ENCODE measurements around the gene F2RL2. TPM values are rescaled to one million over a fixed set of nuclear protein-coding genes. Genes with fewer than 3 reads are reported as not detected.
A peak's percentile ranks its signal among the peaks of the same experiment; 100 is the strongest.

F2RL2 gene
- total RNA-seq, 3 donors from 2014 or later = 0.17 to 2.4 (median 0.58) TPM

- peak; percentile 56 for ATAC-seq
- Histone ChIP-seq H3K9me3 (no peaks in the 10 kb centered on the region), H3K4me1 (ENCODE audit: low read depth) (peaks cover 15% of the 10 kb centered on the region), H3K36me3 (ENCODE audit: low read depth) (no peaks in the 10 kb centered on the region), H3K4me3 (no peak overlapping the region)
- DNase-seq = no peak
- TF ChIP-seq, protein P1, sequence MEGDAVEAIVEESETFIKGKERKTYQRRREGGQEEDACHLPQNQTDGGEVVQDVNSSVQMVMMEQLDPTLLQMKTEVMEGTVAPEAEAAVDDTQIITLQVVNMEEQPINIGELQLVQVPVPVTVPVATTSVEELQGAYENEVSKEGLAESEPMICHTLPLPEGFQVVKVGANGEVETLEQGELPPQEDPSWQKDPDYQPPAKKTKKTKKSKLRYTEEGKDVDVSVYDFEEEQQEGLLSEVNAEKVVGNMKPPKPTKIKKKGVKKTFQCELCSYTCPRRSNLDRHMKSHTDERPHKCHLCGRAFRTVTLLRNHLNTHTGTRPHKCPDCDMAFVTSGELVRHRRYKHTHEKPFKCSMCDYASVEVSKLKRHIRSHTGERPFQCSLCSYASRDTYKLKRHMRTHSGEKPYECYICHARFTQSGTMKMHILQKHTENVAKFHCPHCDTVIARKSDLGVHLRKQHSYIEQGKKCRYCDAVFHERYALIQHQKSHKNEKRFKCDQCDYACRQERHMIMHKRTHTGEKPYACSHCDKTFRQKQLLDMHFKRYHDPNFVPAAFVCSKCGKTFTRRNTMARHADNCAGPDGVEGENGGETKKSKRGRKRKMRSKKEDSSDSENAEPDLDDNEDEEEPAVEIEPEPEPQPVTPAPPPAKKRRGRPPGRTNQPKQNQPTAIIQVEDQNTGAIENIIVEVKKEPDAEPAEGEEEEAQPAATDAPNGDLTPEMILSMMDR (IDR thresholded peaks at IDR 0.05) = no peak
- intact Hi-C loops (cut with DNase I, micrococcal nuclease) = no loop called here
These were observed 39.8 kb downstream of the F2RL2 start for GRCh38 chr5:76583163-76584047.

- TF ChIP-seq, protein P1 (IDR thresholded peaks at IDR 0.05) = no peak
- Histone ChIP-seq H3K9me3 (no peaks in the 10 kb centered on the region), H3K4me3 (no peak overlapping the region), H3K36me3 (ENCODE audit: low read depth) (no peaks in the 10 kb centered on the region), H3K4me1 (ENCODE audit: low read depth) (peaks cover 15% of the 10 kb centered on the region)
- peak in 1 of 3 donors; percentile 28 for DNase-seq
- peak; percentile 75 for ATAC-seq
- intact Hi-C loops (cut with DNase I, micrococcal nuclease) = no loop called here
These were observed 40.7 kb downstream of the F2RL2 start for GRCh38 chr5:76582230-76583162.

DNA sequence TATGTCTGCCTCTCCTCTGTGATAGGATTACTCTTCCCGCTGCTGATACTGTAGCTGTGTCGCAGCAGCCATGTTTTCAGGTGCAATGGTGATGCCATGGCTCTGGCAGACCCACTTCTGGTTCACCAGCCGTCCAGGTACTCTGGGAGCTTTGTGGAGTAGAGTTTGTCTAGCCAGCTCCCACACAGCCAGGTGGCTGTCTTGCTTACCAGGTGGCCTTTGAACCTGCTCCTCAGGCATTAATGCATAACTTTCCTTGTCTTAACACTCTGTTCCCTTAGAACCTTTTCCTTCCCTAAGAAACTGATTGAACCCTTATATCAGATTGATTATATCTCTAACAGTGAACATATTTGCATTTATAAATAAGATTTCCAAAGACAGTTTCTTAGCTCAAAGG lies 42.2 kb downstream of the F2RL2 start:
- DNase-seq (no peak), ATAC-seq (peak; percentile 60)
- intact Hi-C loops (cut with DNase I, micrococcal nuclease) = no loop called here
- no peak overlapping the region for H3K4me3 ChIP-seq
- no peaks in the 10 kb centered on the region for H3K9me3 ChIP-seq
- no peaks in the 10 kb centered on the region for H3K36me3 ChIP-seq (ENCODE audit: low read depth)
- TF ChIP-seq, protein P1 (IDR thresholded peaks at IDR 0.05) = no peak
- H3K4me1 ChIP-seq (ENCODE audit: low read depth) = peaks cover 11% of the 10 kb centered on the region

DNA sequence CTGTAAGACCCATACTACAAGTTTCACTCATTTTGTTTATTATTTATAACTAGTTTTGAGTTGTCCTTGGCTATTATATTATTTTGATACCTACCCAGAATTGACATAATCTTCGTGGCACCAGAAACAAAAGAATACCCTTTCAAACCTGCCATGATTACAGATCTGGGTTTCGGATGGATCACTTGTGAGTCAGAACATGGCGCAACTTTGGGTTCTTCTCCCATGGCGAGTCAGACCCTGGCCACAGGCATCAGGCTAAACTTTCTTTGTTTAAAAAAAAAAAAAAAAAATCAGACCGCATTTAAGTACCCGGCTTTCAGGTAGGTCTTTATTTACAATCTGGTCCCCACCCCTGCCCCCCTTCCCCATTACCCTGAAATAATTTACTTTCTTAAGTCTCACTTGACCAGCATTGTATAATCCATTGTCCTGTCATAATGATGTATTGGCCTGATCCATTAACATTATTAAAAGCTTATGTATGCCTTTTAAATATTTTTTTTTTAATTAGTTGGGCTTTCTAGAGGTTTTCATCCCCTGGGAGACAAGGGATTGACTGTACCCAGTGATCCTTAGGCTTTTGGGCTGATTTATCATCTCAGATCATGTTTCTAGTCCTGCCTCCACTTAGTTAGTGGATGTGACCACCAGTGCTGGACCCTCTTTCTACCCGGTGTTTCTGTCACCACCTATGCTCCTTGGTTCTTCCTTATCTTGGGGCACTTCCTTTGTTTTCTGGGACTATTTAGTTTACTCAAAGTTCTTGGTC lies 43.9 kb downstream of the F2RL2 start:
- no peak for ATAC-seq
- TF ChIP-seq, protein P1 (IDR thresholded peaks at IDR 0.05) = no peak
- DNase-seq = no peak
- H3K4me1 ChIP-seq (ENCODE audit: low read depth) = peaks cover 11% of the 10 kb centered on the region
- intact Hi-C loops (cut with DNase I, micrococcal nuclease) = no loop called here
- H3K36me3 ChIP-seq (ENCODE audit: low read depth) = no peaks in the 10 kb centered on the region
- no peaks in the 10 kb centered on the region for H3K9me3 ChIP-seq
- H3K4me3 ChIP-seq = no peak overlapping the region

GRCh38 chr5:76576996-76577395 lies 46.2 kb downstream of the F2RL2 start:
- Histone ChIP-seq H3K9me3 (no peaks in the 10 kb centered on the region), H3K36me3 (ENCODE audit: low read depth) (no peaks in the 10 kb centered on the region), H3K4me3 (no peak overlapping the region), H3K4me1 (ENCODE audit: low read depth) (peaks cover 1% of the 10 kb centered on the region)
- TF ChIP-seq, protein P1 (IDR thresholded peaks at IDR 0.05) = no peak
- DNase-seq (no peak), ATAC-seq (no peak)
- intact Hi-C loops (cut with DNase I, micrococcal nuclease) = no loop called here

Measured in mucosa of descending colon (tissue), 3 donors.